ENCODE results near the gene COPG2.
"Not testable (repeated sequence)": the region's sequence is repeated elsewhere in the genome, so short reads cannot be mapped to it uniquely, and the experiment has no call there.

DNA sequence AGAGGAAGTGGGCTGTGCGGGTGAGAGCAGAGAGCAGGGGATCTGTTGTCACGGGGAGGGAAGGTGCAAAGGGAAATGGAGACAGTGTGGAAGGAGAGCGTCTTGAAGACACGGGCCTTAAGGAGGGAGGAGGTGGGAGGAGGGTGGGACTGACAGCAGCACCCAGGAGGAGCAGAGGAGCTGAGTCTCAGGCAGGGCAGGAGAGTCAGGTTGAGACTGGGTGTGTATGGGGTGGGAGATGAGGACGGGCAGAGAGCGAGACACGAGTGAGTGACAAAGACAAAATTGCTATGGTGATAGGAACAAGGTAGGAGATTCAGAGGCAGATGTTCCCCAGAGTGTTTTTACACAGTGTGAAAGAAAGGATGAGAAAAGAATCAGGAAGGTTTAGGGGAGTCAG lies 127.3 kb downstream of the COPG2 start:
- TF ChIP-seq, protein P1, sequence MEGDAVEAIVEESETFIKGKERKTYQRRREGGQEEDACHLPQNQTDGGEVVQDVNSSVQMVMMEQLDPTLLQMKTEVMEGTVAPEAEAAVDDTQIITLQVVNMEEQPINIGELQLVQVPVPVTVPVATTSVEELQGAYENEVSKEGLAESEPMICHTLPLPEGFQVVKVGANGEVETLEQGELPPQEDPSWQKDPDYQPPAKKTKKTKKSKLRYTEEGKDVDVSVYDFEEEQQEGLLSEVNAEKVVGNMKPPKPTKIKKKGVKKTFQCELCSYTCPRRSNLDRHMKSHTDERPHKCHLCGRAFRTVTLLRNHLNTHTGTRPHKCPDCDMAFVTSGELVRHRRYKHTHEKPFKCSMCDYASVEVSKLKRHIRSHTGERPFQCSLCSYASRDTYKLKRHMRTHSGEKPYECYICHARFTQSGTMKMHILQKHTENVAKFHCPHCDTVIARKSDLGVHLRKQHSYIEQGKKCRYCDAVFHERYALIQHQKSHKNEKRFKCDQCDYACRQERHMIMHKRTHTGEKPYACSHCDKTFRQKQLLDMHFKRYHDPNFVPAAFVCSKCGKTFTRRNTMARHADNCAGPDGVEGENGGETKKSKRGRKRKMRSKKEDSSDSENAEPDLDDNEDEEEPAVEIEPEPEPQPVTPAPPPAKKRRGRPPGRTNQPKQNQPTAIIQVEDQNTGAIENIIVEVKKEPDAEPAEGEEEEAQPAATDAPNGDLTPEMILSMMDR (IDR thresholded peaks at IDR 0.05; ENCODE audit: insufficient read depth, low read length, poor library complexity, severe bottlenecking): not testable (repeated sequence)
- not testable (repeated sequence) for TF ChIP-seq EZH2phosphoT487 (conservative IDR thresholded peaks at IDR 0.05; ENCODE audit: low read length)
